NCI-H2107 (cell line): ENCODE results near the gene TMEM79.

Source experiments
- DNase-seq: peaks from one replicate; lab custom pipeline; 2025; lab: John Stamatoyannopoulos, UW

The TMEM79 gene

DNA sequence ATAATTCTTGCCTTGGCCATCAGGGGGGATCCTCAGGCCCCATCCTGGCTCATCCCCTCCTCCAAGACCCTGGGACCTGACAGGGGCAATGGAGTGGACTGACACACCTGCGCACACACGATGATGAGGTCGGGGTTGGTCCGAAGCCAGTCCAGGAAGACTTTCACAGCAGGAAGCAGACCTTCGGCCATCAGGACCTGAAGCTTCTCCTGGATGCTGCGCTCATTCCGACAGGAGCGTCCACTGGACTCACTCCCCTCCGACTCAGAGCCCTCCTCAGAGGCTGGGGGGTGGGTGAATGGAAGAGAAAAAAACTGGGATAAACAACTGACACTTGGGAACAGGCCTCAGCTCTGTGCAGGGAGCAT, 20.9 kb upstream of the TMEM79 start:
- no peak for DNase-seq

GRCh38 chr1:156266051-156266450, 18.1 kb upstream of the TMEM79 start:
- DNase-seq, result no peak

DNA sequence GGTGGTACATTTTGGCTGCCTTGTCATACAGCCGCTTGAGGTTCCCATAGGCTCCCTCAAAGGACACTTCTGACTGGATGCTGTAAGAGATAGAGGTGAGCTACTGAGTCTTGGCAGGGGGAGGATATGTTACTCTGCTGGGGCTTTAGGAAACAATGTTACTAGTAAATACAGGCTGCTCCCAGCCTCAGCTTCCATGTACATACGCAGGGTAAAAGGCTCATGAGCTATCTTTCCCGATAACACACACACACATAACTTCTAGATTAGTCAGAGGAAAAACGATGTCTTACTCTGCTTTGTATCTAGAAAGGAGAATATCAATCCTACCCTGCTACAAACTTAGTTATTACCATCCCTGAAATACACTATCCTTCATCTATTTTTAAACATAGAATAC, 15.8 kb upstream of the TMEM79 start:
- no peak for DNase-seq

DNA sequence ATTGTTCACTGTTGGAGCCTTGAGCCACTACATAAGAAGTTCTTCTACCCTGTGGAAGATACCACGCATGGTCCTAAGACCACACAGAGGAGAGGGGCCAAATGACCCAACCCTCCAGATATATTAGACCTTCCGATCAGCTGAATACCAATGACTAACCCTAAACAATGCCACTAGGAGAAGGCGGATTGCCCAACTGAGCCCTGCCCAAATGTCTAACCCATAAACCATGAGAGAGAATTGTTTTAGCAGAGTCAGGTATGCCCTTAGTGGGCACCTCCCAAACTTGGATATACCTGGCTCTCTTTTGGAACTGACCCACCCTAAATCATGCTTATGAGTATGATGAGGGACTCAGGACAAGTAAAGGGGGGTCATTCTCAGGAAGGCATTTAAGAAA, 13.8 kb upstream of the TMEM79 start:
- no peak for DNase-seq

DNA sequence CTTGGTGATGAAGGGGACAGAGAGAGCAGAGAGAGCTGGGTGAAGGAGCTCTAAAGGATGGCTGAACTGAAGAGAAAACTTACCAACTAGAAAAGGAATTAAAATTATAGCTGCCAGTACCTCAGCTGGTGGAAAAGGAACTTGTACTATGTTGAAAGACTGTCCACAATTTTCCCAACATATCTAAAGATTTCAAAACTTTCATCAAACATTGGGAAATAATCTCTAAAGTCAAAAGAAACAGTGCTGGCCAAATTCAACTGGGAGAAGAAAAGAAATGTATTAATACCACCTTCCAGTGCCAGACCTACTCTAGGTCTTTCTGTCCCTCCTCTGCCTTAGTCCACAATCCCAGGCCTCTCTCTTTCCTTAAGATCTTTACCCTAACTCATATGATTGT, 7.6 kb upstream of the TMEM79 start:
- DNase-seq, result no peak

- DNase-seq, result no peak
Observed at GRCh38 chr1:156276966-156277381, 7.2 kb upstream of the TMEM79 start.

DNA sequence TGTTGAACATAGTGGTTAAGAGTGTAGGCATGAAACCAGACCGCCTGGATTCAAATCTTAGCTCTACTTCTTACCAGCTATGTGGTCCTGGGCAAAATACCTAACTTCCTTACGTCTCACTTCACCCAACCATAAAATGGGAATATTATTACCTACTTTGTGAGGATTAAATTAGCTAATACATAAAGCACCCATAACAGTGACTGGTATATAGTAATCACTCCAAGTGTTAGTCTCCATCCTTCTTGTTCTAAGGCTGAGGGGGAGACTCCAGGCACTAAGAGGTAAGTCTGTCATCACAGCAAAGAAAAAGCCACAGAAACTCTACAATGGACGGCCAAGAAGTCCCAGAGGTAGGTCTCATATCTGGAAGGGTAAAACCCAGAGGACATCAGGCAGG, 4.3 kb upstream of the TMEM79 start:
- DNase-seq, result no peak

- DNase-seq, result no peak
Observed at GRCh38 chr1:156281281-156281680, 2.8 kb upstream of the TMEM79 start.

- DNase-seq, result no peak
Observed at GRCh38 chr1:156281693-156282478, 2.2 kb upstream of the TMEM79 start.

DNA sequence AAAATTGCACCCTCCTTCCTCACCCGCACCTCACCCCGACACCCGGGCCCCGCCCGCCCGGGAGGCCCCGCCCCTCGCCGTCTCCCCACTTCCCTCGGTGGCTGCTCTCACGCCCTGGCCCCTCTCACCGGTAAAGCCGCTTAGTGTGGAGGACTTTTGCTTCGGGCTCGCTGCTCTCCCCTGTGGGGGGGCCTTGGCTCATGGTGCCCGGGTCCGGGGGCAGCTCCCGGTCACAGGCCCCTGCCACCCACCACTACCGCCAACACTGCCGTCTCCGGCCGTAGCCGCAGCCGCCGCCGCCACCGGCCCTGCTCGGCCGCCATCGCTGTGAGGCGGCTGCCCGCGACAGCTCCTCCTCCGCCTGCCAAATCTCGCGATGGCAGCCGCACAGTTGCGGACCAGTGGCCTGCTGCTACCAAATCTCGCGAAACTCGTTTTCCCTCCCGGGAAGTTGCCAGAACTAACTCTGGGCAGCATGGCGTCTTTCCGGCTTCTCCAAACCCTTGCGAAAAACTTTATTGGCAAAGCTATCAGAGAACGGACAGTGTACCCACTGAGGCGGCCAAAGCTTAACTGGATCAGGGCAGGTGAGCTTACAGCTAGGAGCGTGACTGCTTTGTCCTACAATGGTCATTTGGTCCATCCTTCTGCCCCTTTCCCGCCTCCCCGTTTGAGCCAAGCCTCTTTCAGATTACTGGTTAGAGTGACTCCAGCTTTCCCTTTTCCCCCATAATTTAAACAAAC, 1.5 kb upstream of the TMEM79 start, which contains the start of gene SMG5:
SMG5 (minus strand) TSS at position 347 of the 744 bp plus-strand sequence; CDS start at position 202, 145 bp downstream.
- peak; percentile 97 for DNase-seq

- no peak for DNase-seq
Observed at GRCh38 chr1:156283521-156283920, 604 bp upstream of the TMEM79 start.

GRCh38 chr1:156284757-156285156, 632 bp downstream of the TMEM79 start:
- DNase-seq, result no peak

DNA sequence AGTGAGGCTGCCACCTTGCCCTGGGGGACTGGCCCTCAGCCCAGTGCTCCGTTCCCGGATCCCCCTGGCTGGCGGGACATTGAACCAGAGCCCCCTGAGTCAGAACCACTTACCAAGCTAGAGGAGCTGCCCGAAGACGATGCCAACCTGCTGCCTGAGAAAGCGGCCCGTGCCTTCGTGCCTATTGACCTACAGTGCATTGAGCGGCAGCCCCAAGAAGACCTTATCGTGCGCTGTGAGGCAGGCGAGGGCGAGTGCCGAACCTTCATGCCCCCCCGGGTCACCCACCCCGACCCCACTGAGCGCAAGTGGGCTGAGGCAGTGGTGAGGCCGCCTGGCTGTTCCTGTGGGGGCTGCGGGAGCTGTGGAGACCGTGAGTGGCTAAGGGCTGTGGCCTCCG, 1.3 kb downstream of the TMEM79 start:
- DNase-seq, result no peak

DNA sequence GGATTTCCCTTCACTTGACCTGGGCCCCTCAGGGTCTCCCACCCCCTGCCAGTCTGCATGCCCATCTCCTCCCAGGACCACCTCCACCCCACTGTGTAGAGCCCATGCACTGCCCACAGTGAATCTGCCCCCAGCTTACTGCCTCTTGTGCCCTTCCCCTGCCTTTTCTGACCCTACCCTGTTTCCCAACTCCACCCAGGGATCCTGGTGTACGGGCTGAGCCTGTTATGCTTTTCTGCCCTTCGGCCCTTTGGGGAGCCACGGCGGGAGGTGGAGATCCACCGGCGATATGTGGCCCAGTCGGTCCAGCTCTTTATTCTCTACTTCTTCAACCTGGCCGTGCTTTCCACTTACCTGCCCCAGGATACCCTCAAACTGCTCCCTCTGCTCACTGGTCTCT, 1.9 kb downstream of the TMEM79 start:
- DNase-seq, result no peak

DNA sequence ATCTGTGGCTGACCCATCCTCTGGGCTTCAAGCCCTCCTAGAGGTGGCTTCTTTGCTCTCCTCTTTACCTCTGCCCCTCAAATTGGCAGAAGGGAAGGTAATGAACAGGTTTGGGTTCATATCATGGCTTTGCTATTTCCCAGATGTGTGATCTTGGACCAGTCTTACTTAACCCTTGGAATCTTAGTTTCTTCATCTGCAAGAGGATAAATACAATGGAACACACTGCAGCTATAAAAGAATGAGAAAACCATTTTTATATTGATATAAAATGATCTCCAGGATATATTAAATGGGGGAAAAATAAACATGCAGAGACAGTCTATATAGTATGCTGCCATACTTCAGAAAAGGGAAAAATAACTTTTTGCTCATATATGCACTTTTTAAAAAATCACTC, 5.7 kb downstream of the TMEM79 start:
- no peak for DNase-seq

- DNase-seq, result no peak
Observed at GRCh38 chr1:156291226-156292061, 7.3 kb downstream of the TMEM79 start.

DNA sequence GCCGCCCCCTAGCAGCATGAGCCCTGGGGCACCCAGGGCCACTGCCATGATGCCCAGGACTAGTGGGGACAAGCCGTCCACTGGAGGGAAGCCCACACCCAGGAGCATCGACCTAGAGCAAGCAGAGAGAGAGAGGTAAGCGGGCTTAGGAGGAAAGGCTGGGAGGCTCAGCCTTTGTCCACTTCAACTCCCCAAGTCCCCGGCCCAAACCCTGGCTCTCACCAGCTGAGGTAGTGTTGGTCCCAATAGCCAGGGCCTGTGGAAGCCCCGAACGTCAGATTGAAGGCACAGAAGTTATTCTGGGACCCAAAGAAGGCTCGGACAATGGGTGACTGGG, 8.9 kb downstream of the TMEM79 start:
- DNase-seq, result no peak

DNA sequence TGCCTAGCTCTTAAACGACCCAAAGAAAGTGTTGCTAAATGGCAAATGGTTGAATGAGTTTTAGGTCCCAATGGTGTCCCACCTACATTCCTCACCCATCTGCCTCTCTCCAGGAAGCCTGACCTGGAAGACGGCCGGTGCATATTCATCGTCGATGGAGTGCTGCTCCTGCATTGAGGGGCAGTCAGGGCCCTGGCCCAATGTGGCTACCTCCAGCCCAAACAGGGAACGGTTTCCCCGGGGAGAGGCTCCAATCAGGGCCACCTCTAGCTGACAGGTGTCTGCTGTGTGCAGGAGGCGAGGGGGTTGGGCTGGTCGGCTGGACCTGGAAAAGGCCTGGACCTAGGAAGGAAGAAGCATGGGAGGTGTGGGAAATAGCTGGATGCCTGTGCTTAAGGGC, 9.8 kb downstream of the TMEM79 start:
- DNase-seq, result no peak

GRCh38 chr1:156295391-156295947, 11.3 kb downstream of the TMEM79 start, which contains the start of gene GLMP:
Gene GLMP, minus strand, starts transcription at chr1:156295679. Its CDS starts 34 bp downstream, at chr1:156295645.
- no peak for DNase-seq

DNA sequence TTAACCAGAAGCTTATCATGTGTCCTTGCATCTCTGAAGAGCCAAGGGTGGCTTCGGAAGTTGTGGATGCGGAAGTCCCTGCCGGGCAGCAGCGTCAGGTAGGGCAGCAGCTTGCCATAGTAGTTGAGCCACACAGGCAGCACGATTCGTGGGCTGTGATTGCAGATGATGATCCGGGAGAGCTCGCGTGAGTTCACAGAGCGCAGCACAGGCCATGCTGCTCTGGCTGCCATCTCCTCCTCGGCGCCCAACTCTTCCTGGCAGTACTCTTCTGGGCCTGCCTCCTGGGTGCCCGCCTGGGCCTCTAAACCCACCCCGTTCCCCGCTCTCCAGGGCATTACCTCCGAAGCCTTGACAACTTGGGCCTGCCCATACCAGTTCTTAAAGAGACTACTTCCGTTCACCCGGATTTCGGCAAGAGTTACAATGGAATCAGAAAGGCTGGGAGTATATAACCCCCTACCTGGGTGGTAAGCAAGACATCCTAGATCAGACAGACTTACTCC, 14.8 kb downstream of the TMEM79 start, which contains the start of gene VHLL:
VHLL (minus strand) TSS at position 456 of the 506 bp plus-strand sequence; CDS start at position 338, 118 bp downstream.
- DNase-seq, result no peak

DNA sequence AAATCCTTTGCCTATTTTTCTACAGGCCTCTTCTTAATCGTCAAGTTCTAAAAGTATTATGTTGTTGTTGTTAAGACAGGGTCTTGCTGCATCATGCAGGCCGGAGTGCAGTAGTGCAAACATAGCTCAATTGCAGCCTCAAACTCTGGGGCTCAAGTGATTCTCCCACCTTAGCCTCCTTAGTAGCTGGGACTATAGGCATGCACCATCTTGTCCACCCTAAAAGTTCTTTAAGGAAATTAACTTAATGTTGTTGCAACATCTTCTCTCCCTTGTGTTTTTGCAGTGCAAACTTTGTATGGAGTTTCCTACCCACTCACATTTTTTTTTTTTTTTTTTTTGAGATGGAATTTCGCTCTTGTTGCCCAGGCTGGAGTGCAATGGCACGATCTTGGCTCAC, 19.1 kb downstream of the TMEM79 start:
- no peak for DNase-seq

DNA sequence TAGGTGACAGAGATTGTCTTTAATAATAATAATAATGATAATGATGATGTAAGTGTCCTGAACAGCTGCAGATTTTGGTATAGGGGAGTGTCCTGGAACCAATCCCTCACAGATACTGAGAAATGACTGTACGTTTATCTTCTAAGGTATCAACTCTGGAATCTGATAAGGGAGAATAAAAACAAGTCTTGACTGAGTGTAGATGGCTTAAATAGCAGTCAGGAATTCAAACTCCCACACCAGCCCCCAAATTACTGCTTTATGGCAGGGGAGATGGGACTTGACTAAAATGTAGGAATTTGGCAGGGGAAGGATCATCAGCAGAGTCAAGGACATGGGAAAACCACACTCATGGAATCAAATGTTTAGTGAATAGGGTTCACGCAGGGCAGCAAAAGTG, 21.1 kb downstream of the TMEM79 start:
- no peak for DNase-seq
